Amygdala (tissue), 56 donors: ENCODE data around the gene ZNF316.

Experiments used
- DNase-seq, 56 donors: peaks; one replicate each; lab custom pipeline; 2025; lab: John Stamatoyannopoulos, UW

Gene ZNF316

GRCh38 chr7:6636741-6637543 lies at the start of gene ZNF316:
Gene ZNF316 (plus strand): TSS chr7:6637318. CDS start chr7:6642410, 5,092 bp downstream.
- DNase-seq: peak in 41 of 56 donors; percentile 8 to 76 (median 38)

DNA sequence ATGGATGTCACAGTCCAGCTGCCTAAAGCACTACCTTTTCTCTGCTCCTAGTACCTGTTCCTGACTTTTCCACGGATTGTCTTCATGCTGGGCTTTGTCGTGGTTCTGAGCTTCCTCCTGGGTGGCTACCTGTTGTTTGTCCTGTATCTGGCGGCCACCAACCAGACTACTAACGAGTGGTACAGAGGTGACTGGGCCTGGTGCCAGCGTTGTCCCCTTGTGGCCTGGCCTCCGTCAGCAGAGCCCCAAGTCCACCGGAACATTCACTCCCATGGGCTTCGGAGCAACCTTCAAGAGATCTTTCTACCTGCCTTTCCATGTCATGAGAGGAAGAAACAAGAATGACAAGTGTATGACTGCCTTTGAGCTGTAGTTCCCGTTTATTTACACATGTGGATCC lies 48.6 kb upstream of the ZNF316 start:
- DNase-seq: no peak

GRCh38 chr7:6589151-6589828 lies 47.8 kb upstream of the ZNF316 start:
- DNase-seq: peak in 3 of 56 donors; percentile 27 to 51 (median 35)

GRCh38 chr7:6589829-6590644 lies 47.1 kb upstream of the ZNF316 start, which contains the start of gene INTS15:
Gene INTS15 (plus strand): TSS chr7:6590021. CDS start chr7:6590284, 263 bp downstream.
- peak in 47 of 56 donors; percentile 23 to 84 (median 61) for DNase-seq

DNA sequence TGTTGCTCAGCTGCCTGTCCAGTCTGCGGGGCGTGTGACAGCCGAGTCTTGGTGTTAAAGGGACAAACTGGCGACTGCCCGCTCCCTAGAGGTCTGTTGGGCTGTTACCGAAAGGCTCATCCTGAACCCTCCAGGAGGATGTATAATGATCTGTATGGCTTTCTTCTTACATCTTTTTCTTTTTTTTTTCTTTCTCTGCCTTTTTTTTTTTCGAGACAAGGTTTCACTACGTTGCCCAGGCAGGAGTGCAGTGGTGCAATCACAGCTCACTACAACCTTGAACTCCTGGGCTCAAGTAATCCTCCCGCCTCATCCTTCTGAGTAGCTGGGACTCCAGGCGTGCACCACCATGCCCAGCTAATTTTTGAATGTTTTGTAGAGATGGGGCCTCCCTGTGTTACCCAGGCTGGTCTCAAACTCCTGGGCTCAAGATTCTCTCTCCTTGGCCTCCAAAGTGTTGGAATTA lies 46.4 kb upstream of the ZNF316 start:
- no peak for DNase-seq

- DNase-seq: no peak
Observed at GRCh38 chr7:6600093-6600492, 37.0 kb upstream of the ZNF316 start.

DNA sequence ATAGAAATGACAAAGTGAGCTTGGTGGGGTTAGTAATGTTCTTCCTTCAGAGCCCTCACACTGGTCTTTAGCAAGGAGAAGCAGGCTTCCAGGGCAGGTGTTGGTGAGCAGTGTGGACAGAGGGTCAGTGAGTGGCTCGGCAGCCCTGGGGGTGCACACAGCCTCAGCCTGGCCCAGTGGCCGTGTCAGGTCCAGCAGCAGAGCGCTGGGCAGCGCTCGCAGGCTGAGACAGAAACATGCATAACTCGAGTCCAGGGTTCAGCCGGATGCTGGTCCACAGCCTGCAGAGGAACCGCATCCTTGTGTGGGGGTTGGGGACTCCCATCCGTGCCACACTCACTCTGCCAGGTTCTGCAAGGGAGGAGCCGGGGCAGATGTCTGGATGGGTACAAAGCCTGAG lies 32.7 kb upstream of the ZNF316 start:
- peak in 1 of 56 donors; percentile 3 for DNase-seq

DNA sequence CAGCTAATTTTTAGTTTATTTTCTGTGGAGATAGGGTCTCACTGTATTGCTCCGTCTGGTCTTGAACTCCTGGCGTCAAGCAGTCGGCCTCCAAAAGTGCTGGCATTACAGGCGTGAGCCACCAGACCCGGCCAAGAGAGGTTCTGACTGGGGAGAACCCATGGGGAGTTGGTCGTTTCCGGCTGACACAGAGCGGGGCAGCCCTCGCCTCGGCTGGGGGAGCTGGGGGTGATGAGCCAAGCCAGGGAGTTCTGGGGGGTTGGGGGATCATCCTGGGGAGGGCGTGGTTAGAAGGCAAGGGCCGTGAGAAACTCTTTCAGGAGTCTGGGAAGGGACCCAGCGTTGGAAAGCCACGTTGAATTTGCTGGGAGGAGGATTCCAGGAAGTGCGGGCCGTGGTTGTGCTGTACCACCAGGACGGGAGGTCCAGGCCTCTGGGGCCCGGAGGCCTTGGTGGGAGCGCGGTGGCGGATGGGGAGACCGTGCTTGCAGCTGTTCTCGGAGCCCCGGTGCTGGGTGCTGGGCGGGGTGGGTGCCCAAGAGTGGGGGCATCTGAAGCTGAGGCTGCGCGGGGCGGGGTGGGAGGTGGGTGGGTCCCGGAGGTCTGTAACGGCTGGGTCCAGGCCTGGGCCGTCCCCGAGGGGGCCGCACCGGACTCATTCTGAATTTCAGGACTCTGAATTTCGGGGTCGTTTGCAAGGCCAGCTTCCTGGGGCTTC lies 30.1 kb upstream of the ZNF316 start:
- no peak for DNase-seq

DNA sequence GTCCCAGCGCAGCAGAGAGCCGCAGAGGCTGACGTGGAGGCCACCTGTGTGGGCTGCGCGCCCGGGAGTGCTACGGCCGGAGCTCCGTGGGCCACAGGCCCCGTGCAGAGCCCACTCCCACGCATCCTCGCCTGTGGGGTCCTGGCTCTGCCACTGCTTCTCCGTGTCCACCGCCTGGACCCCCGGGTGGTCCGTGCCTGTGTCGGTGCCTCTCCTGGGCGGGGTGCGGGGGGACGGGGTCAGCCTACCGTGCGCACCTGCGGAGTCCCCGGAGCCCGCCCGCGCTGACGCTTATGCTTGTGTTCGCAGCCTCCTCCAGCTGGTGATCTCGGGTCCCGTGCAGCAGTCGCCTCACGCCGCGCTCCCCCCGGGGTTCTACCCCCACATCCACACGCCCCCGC lies 29.5 kb upstream of the ZNF316 start:
- DNase-seq: no peak

GRCh38 chr7:6608081-6608480 lies 29.0 kb upstream of the ZNF316 start:
- no peak for DNase-seq

GRCh38 chr7:6608794-6609193 lies 28.3 kb upstream of the ZNF316 start:
- no peak for DNase-seq

DNA sequence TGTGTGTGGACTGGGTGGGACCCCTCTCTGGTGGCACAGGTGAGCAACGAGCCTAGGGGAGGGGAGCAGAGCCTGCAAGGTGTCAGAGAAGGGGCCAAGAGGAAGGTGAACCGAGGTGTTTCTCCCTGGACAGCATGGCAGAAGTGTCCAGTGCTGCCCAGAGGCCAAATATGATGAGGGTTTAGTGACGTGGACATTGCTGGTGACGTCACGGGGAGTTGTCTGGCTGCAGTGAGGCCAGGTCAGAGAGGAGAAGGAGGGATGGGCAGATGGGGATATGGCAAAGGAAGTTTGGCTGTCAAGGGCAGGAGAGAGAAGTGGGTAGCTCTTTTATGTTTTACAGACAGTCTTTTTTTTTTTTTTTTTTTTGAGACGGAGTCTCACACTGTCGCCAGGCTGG lies 24.3 kb upstream of the ZNF316 start:
- no peak for DNase-seq

GRCh38 chr7:6613706-6614105 lies 23.4 kb upstream of the ZNF316 start:
- DNase-seq: no peak

DNA sequence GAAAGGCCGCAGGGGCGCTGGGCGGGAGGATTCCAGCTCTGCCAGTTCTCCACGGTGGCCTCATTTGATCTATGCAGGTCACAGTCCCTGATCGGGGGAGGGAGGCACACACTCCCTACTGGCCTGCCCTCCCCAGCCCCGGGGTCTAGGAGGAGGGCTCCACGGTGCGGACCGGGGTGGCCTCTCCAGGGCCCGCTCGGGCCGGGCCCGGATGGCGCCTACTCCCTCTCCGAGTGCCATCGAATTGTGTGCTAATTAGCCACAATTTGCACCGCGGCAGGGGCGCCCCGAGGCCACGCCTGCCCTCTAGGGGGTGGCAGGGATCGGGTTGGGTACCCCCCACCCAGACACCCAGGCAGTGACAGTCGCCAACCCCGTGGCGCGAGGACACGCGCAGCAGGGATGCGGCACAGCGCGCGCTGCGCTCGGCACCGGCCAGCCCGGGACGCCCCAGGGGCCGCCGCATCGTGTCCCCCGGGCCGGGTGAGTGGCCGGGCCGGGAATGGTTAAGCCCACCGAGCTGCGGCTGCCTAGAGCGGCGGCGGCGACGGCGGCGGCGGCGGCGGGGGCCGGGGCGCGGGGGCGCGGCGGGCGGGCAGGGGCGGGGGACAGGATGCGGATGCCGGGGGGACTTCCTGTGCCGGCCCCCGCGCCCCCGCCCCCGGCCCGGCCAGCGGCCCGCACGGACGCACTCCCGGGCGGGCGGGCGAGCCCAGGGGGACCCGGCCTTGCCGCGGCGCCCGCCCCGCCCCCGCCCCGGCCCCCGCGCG lies 22.0 kb upstream of the ZNF316 start, which contains the start of gene ZNF853:
Gene ZNF853, plus strand, starts transcription at position 658 of the 770 bp plus-strand sequence. CDS start 565 bp downstream, outside the sequence.
- peak in 23 of 56 donors; percentile 5 to 57 (median 26) for DNase-seq

- peak in 2 of 56 donors; percentile 9 to 37 for DNase-seq
Observed at GRCh38 chr7:6615723-6616555, 21.2 kb upstream of the ZNF316 start.

DNA sequence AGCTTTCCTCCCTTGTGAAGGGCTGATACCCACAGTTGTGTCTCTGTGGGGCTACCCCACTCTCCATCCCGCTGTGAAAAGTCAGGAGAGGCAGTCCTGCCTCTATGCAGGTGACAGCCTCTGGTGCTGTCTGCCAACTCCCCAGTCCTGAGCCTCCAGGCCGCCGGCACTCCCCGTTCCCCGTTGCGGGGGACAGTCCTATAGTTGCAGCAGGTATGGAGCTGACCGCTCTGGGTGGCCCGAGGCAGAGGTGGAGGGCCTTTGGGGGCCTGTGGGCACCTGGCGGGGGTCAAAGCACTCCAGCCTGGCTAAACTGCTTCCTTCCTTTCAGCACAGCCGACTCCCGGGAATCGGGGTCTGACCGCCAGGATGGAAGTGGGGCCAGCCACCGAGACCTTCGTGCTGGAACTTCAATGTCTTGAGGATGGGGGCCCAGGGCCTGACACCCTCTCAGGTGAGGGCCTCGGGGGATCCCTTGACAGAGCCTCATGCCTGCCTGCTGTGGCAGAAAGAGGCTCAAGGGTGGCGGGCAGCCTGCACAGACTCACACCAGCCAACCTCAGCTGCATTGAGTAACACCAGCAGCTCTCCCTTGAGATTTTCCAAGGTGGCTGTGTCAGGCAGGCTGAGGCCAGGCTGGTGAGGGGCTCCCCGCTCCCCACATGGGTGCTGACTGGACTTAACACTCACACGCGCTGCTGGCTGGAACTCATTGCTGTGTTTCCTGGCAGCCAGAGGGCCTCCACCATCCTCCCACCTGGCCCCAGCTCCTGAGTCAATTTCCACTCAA lies 20.1 kb upstream of the ZNF316 start:
- no peak for DNase-seq

DNA sequence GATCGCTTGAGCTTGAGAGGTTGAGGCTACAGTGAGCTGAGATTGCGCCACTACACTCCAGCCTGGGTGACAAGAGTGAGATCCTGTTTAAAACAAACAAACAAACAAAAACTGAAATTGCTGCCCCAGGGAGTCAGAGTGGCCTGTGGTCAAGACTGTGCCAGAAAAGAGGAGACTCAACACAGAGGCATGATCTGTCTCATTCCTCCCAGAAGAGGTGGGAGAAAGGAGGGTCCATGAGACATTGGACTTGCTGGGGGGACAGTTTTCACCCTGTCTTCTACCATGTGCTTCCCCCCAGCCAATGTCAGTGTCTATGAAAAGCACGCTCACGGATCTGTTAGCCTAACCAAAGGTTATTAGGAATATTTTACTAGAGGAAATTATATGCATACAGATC lies 18.5 kb upstream of the ZNF316 start:
- no peak for DNase-seq
